CD4-positive, alpha-beta T cell treated with Interleukin-1 beta for 1 hour (primary cell): Measurements from ENCODE around the gene ZNF354C.
A peak's percentile ranks its signal among the peaks of the same experiment; 100 is the strongest.
"Not testable (repeated sequence)": the region's sequence is repeated elsewhere in the genome, so short reads cannot be mapped to it uniquely, and the experiment has no call there.

Experiments
- DNase-seq, 2 donors: peaks; one replicate each; pipeline ENCODE4 v3.0.0-alpha.2; 2020 to 2022

The ZNF354C gene

DNA sequence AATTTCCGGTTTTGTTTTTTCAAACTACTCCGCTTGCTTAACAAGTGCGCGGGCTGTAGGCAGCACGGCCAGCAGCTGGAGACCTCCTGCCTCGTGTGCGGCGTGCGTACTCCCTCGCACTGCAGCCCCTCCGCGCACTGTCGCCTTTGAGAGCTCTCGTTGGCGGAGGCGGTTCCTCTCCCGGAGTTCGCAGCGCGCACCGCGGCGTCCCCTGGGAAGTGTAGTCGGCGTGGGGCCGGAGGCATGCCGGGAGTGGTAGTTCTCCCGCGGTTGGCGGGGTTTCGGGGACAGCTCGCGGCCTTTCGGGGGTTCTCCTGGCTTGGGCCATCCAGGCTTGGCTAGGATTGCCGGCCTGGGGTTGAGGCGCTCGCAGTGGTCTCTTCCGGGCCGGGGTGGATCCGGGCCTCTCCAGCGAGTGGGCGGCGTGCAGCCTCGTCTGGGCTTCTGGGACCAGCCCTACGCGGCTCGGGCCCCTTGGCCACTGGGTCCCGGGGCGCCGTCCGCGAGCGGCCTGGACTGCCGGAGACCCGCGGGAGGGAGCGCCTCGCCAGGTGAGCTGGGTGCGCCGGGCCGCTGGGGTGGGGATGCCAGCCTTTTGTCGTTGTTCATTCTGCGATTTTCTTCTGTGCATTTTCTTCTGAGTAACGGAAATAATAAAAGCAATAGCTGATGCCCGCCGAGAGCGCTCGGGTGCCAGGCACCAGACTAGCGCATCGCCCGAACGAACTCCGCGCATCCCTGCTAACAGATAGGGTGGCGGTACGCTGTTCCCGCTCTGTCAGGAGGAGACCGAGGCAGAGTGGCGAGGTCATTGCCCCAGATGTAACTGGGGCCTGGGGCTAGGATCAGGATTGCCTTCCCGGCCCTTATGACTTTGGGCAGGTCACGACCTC is at the start of gene ZNF354C:
Gene ZNF354C, plus strand, starts transcription at position 258 of the 893 bp plus-strand sequence. CDS start 1,696 bp downstream, outside the sequence.
- peak; percentile 89 for DNase-seq

GRCh38 chr5:179023528-179024189 is 36.5 kb upstream of the ZNF354C start, which contains the start of gene ZNF879:
ZNF879 (plus strand) TSS chr5:179023804; CDS start chr5:179025005, 1,201 bp downstream.
- peak; percentile 96 for DNase-seq

- DNase-seq: no peak
Observed at GRCh38 chr5:179033004-179033580, 27.1 kb upstream of the ZNF354C start.

- no peak for DNase-seq
Observed at GRCh38 chr5:179044765-179045164, 15.4 kb upstream of the ZNF354C start.

DNA sequence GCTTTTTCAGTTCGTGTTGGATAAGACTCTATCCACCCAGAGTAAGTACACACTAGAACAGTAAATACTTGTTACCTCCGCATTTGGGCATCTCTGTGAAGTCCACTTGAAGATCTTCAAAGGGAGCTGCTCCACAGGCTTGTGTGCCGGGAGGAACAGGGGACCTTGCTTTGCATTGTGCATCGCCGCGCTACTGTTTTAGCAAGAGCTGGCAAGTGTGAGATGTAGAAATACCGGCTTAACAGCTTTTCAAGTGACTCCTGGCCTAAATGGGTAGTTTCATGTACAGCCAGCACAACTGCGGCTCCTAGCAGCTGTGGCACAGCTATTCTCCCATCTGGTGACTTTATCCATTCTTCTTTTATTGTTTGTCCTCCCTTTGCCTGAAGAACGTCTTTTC is 8.4 kb upstream of the ZNF354C start:
- DNase-seq: no peak

GRCh38 chr5:179054036-179054785 is 6.0 kb upstream of the ZNF354C start:
- DNase-seq: no peak

- DNase-seq: no peak
Observed at GRCh38 chr5:179054876-179055275, 5.3 kb upstream of the ZNF354C start.

GRCh38 chr5:179055436-179055835 is 4.7 kb upstream of the ZNF354C start:
- no peak for DNase-seq

- DNase-seq: no peak
Observed at GRCh38 chr5:179055841-179056240, 4.3 kb upstream of the ZNF354C start.

- DNase-seq: no peak
Observed at GRCh38 chr5:179061025-179061424, 852 bp downstream of the ZNF354C start.

GRCh38 chr5:179065703-179066102 is 5.5 kb downstream of the ZNF354C start:
- DNase-seq: no peak

GRCh38 chr5:179079165-179079987 is 19.2 kb downstream of the ZNF354C start:
- DNase-seq: no peak

DNA sequence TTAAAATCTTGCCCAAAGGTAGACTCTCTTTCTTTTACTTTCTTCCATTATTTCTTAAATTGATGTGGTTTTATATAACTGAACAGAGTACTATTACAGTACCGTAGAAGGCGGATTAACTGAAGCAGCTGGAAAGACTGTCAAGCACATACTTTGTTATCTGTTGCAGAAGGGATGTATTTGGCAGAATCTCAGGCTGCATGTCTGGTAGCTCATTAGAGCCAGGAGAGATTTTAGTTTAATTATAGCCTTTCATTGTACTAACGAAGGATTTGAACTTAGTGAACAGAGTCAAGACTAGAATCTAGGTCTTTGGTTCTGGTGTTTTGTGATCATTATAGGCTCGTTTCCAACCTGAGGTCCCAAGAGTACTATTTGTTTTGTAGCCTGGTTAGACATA is 20.6 kb downstream of the ZNF354C start:
- DNase-seq: no peak

DNA sequence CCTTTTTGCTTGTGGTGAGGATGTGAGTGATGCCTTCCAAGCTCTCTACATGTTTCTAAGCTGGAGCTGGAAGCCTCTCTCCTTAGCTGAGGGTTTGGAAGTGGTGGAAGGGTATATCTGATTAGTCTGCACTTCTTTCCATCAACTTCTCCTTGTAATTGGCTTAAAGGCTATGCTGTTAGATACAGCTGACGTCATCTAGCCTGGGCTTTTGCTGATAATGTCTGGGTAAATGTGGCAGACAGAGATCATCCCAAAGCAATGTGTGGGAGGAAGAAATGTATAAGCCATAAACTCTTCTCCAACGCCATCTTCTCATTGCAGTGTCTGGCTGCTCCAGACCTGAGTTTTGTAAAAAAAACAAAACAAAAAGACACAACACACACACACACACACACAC is 29.3 kb downstream of the ZNF354C start:
- no peak for DNase-seq

- not testable (repeated sequence) for DNase-seq
Observed at GRCh38 chr5:179101282-179101681, 41.1 kb downstream of the ZNF354C start.

DNA sequence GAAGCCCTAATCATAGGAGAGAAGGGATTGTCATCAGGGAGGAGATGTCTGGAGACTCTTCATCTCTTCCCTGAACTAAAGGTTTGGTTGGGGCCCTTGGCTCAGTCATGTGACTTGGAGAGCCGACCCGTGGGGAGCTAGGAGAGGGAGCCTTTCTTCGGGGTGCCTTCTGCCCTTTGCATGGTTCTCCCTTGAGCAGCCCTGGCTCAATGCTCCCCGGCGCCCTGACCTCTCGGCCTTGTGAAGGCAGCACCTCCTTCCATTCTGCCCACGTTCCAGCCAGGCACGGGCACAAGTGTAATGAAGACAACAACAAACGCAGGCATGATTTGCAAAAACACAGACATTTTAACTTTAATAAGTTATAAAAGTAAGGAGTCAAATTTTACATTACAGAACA is 50.4 kb downstream of the ZNF354C start:
- no peak for DNase-seq

DNA sequence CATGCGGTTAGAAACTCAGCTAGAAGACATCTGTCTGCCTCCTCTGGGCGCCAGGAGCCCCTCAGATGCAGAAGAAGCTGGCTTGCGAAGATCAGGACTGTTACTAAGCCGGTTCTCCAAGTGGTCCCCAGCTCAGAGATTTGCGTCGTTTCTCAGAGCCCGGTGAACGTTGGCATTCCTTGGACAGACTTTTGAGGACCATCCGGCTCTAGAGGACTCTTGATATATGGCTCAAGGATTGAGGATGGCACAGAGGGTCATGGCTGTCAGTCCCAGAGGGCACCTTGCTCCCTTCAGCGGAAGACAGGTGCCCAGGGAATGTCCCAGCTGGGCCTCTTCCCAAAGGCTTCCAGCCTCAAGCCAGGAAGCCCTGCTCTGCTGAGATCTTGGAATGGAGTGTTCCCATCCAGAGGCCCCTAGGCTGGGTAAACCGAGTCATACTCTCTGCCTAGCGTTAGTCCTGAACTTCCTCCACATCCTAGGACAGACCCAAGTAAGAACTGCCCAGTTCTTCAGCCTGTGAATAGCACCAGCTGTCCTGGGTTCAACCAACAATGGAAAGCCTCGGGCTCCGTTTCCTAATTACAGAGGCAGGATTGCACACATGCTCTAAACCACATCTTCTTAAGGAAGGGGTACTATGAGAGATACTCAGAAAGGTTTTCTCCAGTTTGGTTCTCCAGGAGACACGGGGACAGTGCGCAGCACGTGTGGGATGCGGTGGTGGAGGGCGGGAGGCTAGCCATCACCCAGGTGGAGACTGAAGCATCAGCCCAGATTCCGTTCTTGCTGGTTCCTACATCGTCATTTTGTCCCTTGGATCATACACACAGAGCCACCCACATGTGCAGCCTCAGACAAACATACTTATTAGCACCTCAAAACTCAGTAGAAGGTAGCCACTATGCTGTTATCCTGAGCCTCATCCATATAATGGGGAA is 51.4 kb downstream of the ZNF354C start:
- DNase-seq: no peak

DNA sequence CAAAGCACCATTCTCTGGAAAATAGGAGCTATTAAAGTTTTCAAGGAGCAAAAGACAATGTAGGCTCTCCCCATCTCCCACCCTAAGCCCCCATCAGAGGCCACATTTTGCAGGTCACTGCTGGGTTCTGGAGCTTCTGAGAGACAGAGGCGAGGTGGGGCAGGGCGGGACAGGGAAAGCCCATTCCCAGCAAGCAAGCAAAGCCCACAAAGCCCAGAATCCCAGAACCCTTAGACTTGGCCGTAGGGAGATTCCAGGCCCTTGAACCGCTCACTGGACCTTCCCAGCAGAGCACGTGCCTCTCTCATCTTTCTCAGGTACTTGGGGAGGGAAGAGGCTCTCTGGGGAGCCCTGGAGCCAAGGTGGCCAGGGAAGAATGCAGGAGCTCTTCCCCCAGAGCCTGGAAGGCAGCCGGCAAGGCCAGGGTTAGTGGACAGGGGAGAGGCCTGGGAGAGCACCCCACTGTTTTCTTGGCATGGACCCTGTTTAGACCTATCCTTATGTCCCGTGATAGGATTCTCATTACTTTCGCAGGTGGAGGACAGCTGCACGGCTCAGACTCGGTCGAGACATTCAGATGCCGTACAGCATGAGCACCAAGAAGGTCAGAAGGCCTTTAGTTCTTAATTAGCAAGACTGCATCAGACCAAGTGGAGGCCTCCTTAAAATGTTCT is 52.4 kb downstream of the ZNF354C start:
- no peak for DNase-seq

GRCh38 chr5:179113143-179113530 is 53.0 kb downstream of the ZNF354C start:
- no peak for DNase-seq

GRCh38 chr5:179113945-179114641 is 53.9 kb downstream of the ZNF354C start:
- no peak for DNase-seq
